Measurements from ENCODE around the gene ULK4.
"Not testable (repeated sequence)": the region's sequence is repeated elsewhere in the genome, so short reads cannot be mapped to it uniquely, and the experiment has no call there.

The ULK4 gene

DNA sequence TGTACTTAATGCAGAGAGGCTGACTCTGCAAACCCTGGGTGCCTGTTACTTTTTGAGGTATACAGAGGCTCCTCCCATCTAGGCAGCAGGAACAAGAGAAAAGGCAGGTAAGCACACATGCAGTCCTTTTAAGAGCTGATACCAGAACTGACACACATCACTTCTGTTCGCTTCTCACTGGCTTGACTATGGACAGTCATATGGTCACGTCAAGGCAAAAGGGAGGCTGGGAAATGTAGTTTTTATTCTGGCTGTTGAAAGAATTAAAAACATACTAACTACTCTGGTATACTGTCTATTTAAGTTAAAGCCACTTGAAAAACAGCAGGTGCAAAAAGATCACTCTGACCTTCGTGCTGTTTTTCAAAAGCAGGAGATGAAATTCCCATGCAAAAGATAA, 544.3 kb downstream of the ULK4 start:
- DNase-seq, result no peak

DNA sequence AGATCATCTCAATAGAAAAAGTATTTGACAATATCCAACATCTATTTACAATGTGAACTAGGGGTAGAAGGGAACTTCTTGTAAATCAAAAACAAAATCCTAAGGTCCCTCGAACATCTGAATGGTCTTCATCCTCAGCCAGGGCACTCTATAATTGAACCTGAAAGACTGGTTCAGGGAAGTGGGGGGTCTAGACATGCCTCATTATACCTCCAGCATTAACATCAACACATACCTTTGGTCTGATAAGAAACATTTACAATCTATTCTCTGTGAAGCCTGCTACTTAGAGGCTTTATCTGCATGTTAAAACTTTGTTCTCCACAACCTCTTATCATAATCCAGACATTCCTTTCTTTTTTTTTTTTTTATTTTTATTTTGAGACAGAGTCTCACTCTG, 550.8 kb downstream of the ULK4 start:
- no peak for DNase-seq

DNA sequence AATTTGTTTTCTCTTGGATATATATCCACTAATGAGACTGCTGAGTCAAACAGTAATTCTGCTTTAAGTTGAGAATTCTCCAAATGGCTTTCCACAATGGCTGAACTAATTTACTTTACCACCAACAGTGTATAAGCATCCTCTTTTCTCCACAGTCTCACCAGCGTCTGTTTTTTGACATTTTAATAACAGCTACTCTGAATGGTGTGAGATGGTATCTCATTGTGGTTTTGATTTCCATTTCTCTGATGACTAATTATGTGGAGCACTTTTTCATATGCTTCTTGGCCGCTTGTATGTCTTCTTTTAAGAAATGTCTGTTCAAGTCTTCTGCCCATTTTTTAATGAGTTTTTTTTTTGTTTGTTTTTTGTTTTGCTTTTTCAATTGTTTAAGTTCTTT, 556.4 kb downstream of the ULK4 start:
- no peak for DNase-seq

DNA sequence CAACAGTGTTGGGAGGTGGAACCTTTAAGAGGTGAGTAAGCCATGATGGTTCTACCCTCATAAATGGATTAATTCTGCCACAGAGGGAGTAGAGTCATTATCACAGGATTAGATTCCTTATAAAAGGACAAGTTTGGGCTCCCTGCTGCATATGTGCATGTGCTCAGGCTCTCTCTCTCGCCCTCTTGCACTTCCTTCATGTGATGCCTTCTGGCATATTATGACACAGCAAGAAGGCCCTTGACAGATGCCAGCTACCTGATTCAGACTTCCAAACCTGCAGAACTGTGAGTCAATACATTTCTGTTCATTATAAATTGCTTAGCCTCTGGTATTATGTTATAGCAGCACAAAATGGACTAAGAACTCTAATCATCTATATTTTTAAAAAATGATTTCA, 557.3 kb downstream of the ULK4 start:
- DNase-seq, result no peak

DNA sequence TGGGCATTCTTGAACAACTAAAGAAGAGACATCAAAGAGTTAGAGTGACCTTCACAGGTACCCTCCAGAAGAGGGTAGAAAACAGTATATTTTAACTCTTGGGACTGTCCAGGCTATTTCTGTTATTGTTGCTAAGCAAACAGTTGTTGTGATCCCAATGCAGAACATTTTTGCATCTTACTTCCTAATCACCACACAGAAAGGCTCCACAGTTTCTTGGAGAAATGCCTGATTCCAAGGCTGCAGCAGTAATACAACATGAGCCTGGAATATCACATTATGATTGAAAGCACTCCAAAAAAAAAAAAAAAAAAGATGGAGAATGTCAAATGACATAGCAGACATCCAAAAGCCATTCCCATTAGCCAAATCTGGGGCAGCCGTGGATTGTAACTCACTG, 567.0 kb downstream of the ULK4 start:
- no peak for DNase-seq

DNA sequence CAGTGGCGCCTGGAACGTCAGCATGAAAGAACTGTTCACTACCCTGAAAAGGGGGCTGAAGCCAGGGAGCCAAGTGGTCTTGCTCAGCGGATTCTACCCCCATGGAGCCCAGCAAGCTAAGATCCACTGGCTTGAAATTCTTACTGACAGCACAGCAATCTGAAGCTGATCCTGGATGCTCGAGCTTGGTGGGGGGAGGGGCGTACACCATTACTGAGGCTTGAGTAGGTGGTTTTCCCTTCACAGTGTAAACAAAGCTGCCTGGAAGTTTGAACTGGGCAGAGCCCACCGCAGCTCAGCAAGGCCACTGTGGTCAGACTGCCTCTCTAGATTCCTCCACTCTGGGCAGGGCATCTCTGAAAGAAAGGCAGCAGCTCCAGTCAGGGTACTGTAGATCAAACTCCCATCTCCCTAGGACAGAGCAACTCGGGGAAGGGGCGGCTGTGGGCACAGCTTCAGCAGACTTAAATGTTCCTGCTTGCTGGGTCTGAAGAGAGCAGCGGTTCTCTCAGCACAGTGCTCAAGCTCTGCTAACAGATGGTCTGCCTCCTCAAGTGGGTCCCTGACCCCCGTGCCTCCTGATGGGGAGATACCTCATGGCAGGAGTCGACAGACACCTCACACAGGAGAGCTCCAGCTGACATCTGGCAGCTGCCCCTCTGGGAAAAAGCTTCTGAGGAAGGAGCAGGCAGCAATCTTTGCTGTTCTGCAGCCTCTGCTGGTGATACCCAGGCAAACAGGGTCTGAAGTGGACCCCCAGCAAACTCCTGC, 591.0 kb downstream of the ULK4 start:
- not testable (repeated sequence) for DNase-seq

DNA sequence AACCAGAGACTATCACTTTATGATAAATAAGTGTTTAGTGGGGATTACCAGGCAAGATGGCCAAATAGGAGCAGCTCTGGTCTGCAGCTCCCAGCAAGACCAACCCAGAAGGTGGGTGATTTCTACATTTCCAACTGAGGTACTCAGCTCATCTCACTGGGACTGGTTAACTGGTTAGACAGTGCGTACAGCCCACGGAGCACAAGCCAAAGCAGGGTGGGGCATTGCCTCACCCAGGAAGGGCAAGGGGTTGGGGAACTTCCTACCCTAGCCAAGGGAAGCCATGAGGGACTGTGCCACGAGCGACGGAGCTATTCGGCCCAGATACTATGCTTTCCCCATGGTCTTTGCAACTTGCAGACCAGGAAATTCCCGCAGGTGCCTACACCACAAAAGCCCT, 591.6 kb downstream of the ULK4 start:
- DNase-seq, result no peak

DNA sequence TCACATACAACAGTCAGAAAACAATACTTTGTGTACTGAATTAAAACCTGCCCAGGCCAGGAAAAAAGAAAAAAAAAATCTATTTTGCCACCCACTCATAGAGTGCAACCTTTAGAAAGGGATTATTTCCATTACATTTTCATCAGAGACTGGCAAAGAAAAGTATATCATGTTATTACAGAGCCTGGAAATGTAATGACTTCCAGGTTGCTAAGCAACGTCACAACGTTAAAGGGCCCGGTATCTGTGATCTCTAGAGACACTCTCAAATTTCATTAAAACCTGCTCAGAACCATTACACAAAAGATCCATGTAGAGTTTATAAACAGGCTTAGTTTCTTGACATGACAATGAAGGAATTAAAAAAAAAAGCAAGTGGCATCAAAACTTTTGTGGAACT, 592.1 kb downstream of the ULK4 start:
- peak; percentile 18 for DNase-seq

DNA sequence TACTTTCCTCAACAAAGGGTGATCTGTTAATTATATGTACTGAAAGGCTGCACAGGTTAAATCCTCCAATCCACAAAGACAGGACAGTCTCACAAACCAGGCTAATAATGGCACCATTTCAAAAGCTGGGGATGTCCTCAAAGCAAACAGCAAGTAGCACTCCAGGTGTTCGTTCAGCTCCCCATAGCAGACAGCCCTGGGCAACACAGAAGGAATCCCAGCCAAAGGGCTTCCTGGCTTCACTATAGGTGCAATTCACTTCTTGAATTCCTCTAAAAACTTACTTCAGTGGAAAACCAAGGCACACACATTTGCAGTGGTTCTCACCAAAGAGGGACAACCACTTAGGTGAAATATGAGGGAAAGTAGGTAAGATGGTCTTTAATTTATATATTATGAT, 595.9 kb downstream of the ULK4 start:
- peak; percentile 85 for DNase-seq

DNA sequence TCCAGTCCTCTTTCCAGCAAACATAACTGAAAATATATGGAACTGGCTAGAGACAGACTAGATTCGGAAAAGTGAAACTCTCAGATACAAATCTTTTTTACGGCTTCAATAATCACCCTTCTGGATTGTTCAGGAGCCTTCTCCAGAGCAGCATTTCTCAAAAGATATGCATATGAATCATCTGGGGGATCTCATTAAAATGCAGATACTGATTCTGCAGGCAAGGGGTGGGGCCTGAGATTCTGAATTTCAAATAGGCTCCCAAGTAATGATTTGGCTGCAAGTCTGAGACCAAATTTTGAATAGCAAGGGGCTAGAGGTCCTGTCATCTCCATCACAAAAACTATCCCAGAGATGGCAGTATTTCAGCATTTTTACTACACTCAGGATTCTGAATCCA, 597.2 kb downstream of the ULK4 start:
- no peak for DNase-seq

DNA sequence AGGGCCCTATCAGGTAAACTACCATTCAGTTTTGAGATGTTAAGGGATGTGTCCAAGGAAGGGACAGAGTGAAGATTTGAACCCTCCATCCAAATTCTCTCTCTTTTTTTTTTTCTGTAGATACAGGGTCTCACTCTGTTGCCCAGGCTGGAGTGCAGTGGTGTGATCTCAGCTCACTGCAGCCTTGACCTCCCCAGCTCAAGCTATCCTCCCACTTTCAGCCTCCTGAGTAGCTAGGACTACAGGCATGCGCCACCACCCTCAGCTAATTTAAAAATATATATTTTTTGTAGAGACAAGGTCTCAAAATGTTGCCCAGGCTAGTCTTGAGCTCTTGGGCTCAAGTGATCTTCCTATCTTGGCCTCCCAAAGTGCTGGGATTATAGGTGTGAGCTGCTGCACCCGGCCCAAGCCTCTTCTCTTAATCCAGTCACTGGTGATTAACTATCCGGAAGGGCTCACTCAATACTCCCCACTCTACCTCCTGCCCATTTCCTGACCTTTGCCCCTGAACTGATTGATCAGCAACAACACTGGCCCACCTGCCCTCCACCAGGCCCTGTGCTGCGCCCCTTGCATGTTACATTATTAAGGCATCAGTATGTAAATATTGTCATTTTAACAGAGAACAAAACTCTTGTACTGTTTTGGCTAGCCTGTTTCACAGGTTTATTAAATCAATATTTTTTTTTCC, 597.9 kb downstream of the ULK4 start:
- DNase-seq, result peak; percentile 60

DNA sequence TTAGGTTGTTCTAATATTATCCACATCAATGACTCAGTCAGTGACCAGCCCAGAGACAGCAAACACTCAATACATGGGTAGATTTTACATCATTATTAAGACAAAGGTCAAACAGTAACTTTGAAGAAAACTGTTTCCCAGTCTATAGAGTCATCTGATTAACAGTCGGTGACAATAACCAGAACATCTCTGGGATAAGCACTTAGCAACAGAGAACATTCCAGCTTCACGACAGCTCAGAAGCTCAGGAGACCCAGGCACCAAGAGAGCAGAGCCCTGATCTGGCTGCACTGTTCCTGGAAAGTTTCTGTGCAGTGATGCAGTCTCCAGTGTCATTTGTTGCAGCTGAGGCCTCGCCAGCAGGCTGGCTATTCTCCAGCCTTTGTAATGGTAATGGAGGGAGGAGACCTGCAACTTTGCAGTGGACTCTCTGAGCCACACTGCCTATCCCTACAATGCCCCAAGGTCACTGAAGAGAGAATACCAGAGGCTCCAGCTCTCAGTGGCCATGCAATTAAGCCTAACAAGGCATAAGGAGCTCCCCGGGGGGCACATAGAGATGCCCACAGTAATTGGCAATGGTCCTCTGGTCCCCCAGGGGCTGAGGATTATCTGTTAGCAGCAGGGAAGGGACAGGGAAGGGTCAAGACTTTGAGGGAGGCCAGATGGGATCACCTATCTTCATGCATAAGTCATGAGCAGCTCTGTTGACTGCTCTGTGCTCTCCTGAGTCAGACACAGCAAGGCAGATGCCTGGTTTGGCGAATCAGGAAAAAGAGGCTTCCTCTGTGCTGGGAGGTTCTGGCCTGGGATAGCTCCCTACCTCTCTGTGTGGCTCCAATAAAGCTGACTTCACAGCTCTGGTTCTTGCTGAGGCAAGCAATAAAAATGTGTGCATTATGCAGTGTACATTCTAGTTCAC, 599.0 kb downstream of the ULK4 start:
- DNase-seq, result peak; percentile 89

DNA sequence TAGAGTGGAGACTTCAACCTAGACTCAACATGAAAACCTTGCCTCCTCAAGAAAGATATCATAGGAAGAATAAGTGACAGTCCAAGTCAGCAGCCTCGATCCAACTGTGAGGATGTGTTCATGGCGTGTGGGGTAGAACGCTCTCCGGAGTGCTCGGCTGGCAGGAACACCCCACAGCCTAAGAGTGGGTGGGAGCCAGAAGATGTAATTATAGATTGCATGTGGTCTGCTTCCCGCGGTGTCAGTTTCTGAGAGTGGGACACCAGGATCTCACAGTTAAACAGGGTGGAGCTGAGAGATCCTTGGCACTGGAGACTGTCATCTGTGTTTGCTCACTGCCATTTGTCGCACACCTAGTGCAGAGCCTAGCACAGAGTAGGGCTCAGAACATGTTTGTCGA, 604.6 kb downstream of the ULK4 start:
- no peak for DNase-seq

DNA sequence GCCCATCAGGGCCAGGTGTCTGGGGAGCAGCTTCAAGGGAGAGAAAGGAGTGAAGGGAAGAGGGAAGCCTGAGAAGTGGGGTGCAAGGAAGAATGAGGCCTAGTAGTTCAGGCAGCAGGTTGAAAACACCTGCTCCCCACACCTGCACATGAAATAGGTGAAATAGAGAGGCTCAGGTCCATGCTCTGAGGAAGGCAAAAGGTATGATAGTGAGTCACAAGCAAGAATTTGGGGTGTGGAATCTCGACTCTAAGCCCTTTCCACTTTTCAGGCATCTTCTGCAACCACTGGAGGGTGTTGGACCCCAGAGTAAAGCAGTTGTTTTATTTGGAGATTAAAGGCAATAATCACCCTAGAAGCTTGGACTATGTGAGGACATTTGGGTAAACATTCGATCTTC, 605.1 kb downstream of the ULK4 start:
- no peak for DNase-seq

DNA sequence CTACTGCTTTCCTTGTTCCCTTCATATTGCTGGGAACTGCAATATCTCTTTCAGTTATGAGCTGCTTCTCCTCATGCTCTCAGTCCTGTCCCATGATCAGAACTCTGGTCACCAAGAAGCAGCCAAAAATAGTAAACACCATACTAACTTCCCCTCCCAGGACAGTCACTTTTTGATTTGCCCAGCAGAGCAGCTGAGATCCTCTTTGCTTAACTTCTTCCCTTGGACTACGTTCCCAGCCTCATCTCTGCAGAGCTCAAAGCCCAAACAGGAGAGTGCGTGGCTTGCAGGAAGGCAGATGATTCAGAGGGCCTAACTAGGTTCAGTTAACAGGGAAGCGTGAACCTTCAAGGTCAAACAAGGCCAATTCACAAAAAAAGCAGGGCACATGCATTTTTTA, 609.4 kb downstream of the ULK4 start:
- no peak for DNase-seq

DNA sequence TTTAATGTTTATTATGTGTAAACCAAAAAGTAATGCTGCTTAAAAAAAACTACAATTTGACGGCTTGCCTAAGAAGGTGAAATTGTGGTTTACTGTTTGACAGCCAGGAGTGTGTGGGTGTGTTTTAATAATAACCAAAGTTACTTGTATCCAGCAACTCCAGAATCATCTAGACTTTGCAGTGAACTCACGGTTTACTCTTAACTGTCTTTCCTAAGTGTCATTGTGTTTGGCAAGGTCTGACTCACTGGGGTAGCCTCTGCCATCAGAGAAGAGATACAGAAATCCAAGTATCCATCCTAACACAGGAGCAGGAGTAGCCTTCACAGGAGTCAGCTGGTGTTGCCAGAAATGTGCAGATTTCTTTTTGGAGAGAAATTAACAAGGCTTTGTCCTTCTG, 611.5 kb downstream of the ULK4 start:
- DNase-seq, result no peak

DNA sequence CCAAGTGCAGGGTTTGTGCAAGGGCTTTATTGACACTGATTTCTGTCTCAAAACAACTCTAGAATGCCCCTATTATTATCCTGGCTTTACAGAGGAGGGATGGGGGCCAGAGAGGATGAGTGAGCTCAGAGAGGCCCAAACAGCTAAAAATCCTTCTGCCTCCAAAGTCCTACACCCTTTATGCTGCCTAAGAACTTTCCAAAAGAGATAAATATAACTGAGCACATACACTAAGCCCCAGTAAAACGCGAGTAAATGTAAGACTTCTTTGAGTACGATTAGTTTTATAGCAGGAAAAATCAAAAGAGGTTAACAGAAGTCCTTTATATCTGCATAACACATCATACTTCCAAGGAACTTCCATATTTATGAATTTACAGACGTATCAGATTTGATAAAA, 613.5 kb downstream of the ULK4 start:
- DNase-seq, result no peak

DNA sequence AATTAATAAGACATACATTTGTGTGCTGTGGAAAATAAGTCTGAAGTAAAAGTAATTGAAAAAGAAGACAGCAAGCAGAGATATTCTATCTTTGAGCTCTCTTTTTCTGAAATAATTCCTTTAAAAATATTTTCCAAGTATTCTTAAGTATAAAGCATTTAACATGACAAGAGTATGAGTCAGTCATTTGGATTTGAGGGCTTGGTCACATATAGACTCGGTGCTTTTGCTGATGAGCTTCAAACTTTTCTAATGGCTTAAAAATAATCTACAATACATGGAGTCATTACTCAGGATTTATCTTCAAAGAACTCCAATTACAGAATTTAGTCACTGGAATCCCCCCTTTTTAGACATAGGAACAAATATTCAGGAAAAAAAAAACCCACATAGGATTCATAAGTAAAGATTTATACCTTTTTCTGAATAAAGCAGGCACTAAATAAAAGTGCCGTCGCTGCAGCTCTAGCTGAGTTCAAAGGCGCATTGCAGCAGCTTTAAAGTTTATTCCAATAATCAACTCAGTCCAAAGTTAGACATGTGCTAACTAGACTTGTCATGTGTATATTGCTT, 615.1 kb downstream of the ULK4 start:
- DNase-seq, result no peak

DNA sequence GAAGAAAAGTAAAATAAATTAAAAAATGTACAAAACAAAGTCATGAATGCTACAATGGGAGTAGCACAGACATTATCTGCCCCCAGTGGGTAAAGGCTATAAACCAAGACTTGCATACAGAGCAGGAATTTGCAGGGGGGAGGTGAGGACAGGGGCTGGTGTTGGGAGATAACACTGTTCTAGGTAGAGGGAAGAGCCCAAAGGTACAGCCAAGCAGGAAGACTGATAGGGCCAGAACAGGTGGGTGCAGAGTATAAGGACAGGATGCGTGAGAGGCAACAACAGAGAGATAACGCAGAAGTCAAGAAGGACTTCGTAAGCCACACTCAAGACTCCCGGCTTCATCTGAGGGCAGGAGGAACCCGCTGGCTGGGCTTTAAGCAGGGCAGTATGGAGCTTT, 616.1 kb downstream of the ULK4 start:
- no peak for DNase-seq

DNA sequence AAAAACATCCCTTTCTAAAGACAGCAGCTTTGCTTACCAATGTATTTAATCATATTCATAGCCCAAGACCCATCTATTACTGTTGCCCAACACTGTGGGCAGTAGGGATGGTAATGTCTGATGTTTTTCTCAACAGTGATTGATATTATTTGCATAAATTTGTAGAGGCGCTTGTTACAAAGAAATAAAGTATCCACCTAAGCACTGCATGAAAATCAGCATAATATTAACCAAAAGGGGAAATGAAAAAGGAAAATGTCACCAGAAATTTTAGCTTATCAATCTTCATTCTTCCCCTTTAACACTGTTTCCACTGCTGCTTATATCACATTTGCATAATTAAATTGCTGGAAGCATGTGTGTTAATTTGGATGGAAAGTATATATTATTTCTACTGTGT, 622.1 kb downstream of the ULK4 start:
- no peak for DNase-seq

DNA sequence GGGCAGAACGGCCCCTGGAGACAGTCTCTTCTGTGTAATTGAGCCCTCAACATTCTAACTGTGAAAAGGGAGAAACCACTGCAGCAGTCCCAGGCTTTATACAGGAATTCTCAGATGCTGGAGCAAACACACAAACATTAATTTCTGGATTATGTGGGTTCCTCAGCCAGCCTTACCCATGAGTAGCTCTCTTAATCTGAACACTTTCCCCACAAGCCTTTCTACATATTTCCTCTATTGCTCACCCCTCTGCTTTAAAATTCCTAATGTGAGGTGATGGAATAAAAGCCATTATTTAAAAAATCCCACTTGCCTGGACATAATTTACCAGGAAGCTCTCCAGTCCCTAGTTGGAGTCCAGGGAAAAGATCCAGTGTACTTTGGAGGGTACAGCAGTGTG, 623.6 kb downstream of the ULK4 start:
- no peak for DNase-seq

DNA sequence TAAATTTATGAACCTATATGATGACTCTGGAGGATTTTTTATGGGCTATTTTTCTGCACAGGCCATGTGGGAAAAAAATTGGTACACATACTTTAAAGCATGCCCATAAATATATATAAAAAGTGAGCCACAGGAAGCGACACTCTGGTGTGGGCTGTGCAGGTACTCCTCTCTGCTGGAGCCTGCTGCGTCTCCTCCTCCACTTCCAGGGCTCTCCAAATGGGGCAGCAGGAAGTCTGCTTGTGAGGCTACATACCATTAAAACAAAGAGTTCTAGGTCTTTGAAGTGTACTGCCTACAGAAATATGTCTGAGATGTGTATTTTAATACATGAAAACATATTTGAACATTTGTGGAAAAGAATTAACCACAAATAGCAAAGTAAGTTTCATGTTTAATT, 627.5 kb downstream of the ULK4 start:
- DNase-seq, result no peak

DNA sequence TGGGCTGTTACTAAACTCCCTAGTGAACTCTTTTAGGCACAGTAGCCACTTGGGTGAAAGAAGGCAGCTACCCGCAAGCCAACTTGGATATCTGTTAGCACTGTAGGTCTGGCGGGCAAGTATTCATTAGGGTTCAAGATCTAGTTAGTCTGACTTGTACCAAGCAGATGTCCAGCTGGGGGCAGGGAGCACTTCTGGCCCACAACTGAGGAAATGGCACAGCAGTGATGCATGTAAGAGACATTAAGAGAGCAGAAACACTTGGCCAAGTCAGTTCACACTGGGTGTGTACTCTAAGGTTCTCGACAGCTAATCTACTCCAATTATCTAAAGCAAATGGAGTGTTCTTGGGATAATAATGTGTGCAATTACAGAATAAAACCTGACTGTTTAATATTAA, 630.9 kb downstream of the ULK4 start:
- no peak for DNase-seq
